GM12878 (cell line): ENCODE data around the gene MAPK8. TPM values are rescaled to one million over a fixed set of nuclear protein-coding genes. Genes with fewer than 3 reads are reported as not detected.

Source experiments
- ATAC-seq: fragments of 200-7000 bp; cut with Tn5 transposase; 3 replicates; pipeline ENCODE4 v1.9.1; 2020; ENCODE audit warnings: mild to moderate bottlenecking, moderate library complexity
- BruUV-seq: library from RNA; stranded (reverse); fragments of 400-500 nt; replicated peaks from 2 replicates; lab custom pipeline; 2021; lab: Mats Ljungman, UMichigan
- CTCF ChIA-PET: fragments of 300-600 bp; sonication (Branson Sonifier 250); formaldehyde crosslinking; extraction: SDS; loops from one replicate; lab custom pipeline; 2021; ENCODE audit warnings: inconsistent platforms; lab: Yijun Ruan, JAX
- POLR2A ChIA-PET: fragments of 350-600 bp; formaldehyde crosslinking; extraction: SDS; loops from one replicate; lab custom pipeline; 2021; ENCODE audit warnings: inconsistent platforms; lab: Charles Lee
- RAD21 ChIA-PET: fragments of 300-600 bp; sonication (Branson Sonifier 250); formaldehyde crosslinking; loops from one replicate; lab custom pipeline; 2023; ENCODE audit warnings: antibody characterized with exemption; ENCODE audit not compliant: unreplicated experiment; lab: Charles Lee
- SMC1A ChIA-PET: fragments of 300-600 bp; sonication (Branson Sonifier 250); formaldehyde crosslinking; loops from one replicate; lab custom pipeline; 2023; ENCODE audit not compliant: unreplicated experiment, uncharacterized antibody; lab: Charles Lee
- DNase-seq: peaks from one replicate; pipeline ENCODE4 v3.0.0-alpha.2; 2011; ENCODE audit warnings: low read depth, low spot score
- FAIRE-seq: peaks from 3 replicates; lab custom pipeline; 2011; peaks lifted over from hg19 to GRCh38; lab: Jason Lieb, UNC
- H2AFZ ChIP-seq: 2 replicates; pipeline ENCODE4 v1.6.0; 2011; ENCODE audit warnings: low read depth, low read length, control low read depth; ENCODE audit not compliant: control insufficient read depth
- H3K27ac ChIP-seq: 2 replicates; pipeline ENCODE4 v1.5.1; 2011; ENCODE audit warnings: control low read depth; ENCODE audit not compliant: control insufficient read depth, insufficient read depth
- H3K27me3 ChIP-seq, 2 experiments: replicated peaks in 1 of 2; 2 replicates each; pipeline versions ENCODE4 v1.6.0 to v1.6.1; 2011; ENCODE audit warnings: low read length in 1 of 2; ENCODE audit not compliant: control insufficient read depth in 2 of 2, insufficient read depth in 2 of 2
- H3K36me3 ChIP-seq, 2 experiments: 2 replicates each; pipeline ENCODE4 v1.5.1; 2011; ENCODE audit warnings: low read length in 1 of 2; ENCODE audit not compliant: control insufficient read depth in 2 of 2, insufficient read depth in 2 of 2
- H3K4me1 ChIP-seq: 2 replicates; pipeline ENCODE4 v1.6.1; 2011; ENCODE audit warnings: mild to moderate bottlenecking, low read length, moderate library complexity, mixed read lengths; ENCODE audit not compliant: control insufficient read depth, insufficient read depth
- H3K4me2 ChIP-seq: 2 replicates; pipeline ENCODE4 v1.6.0; 2011; ENCODE audit warnings: control low read depth; ENCODE audit not compliant: control insufficient read depth, insufficient read depth
- H3K4me3 ChIP-seq: fragments of 200-600 bp; sonication (generic); 2 replicates; pipeline ENCODE4 v1.5.1; 2016
- H3K79me2 ChIP-seq: 2 replicates; pipeline ENCODE4 v1.6.0; 2011; ENCODE audit warnings: low read length; ENCODE audit not compliant: control insufficient read depth, insufficient read depth
- H3K9ac ChIP-seq: 2 replicates; pipeline ENCODE4 v1.8.0; 2011; ENCODE audit warnings: low read length, control low read depth, mixed read lengths; ENCODE audit not compliant: control insufficient read depth, insufficient read depth
- H3K9me3 ChIP-seq: replicated peaks from 3 replicates; pipeline ENCODE4 v1.5.1; 2011; ENCODE audit warnings: mild to moderate bottlenecking, low read length; ENCODE audit not compliant: control insufficient read depth, insufficient read depth
- H4K20me1 ChIP-seq: 2 replicates; pipeline ENCODE4 v1.6.0; 2011; ENCODE audit not compliant: control insufficient read depth, insufficient read depth
- STAT3 ChIP-seq: IDR thresholded peaks from 2 replicates; pipeline ENCODE4 v1.6.1; 2011; ENCODE audit warnings: low read depth, low read length, improper control_type of control experiment
- TBL1XR1 ChIP-seq: IDR thresholded peaks from 2 replicates; pipeline ENCODE4 v1.6.1; 2012; ENCODE audit warnings: low read depth, low read length, improper control_type of control experiment
- ZNF217 ChIP-seq: fragments of 450-650 bp; IDR thresholded peaks from 2 replicates; pipeline ENCODE4 v1.6.1; 2017; ENCODE audit warnings: antibody characterized with exemption, mild to moderate bottlenecking
- WGBS: methylation state at CpG from one replicate; pipeline ENCODE4 v1.1.6; 2016; ENCODE audit warnings: low lambda C conversion rate; ENCODE audit not compliant: insufficient replicate concordance, insufficient coverage; ENCODE audit errors: missing lambda C conversion rate; 5-methylcytosine and 5-hydroxymethylcytosine counted together
- in situ Hi-C: fragments of 300-500 bp; cut with MboI; formaldehyde crosslinking; loops from 9 replicates; pipeline ENCODE4 v1.14.3; 2018; ENCODE audit warnings: mixed read lengths
- intact Hi-C: fragments of 100-400 bp; cut with micrococcal nuclease; formaldehyde crosslinking; loops from one replicate; pipeline ENCODE4 v1.14.2; 2022; ENCODE audit not compliant: unreplicated experiment
- polyA plus RNA-seq, 11 experiments: library from polyadenylated mRNA; depleted of rRNA in 4 of 11; unstranded in 6 of 11; stranded (reverse) in 5 of 11; fragments of >200 nt; fragmentation: Nextera tagmentation in 4 of 11; fragmentation: Illumina TruSeq in 1 of 11; extraction: Ambion mirVana in 4 of 11; extraction: Trizol in 1 of 11; gene quantifications; 1 replicate in 1 of 11; 2 replicates in 10 of 11; pipeline versions ENCODE4 v1.2.1 to v1.2.3, GENCODE V29; 2011 to 2016; ENCODE audit warnings: inconsistent platforms in 2 of 11, missing spikeins in 2 of 11, low read depth in 1 of 11
- total RNA-seq, 4 experiments: library from RNA; depleted of rRNA in 3 of 4; stranded (reverse); fragments of >200 nt in 3 of 4; fragmentation: Illumina TruSeq in 1 of 4; extraction: Trizol in 1 of 4; gene quantifications; 2 replicates each; pipeline versions ENCODE4 v1.2.1 to v1.2.3, GENCODE V29; 2013 to 2021
- TF ChIP-seq, protein P1 (sequence below): IDR thresholded peaks from 2 replicates; pipeline ENCODE4 v1.6.1; 2011; ENCODE audit warnings: borderline replicate concordance, low read depth, mild to moderate bottlenecking, moderate library complexity, low read length; ENCODE audit not compliant: insufficient read depth, poor library complexity, severe bottlenecking

Gene MAPK8
- total and polyA plus RNA-seq, 10 of the 15 experiments (the other 5 are each of a cell fraction or from before 2014, with no cell fraction given), result 3.9 to 102 (median 40.0) TPM

DNA sequence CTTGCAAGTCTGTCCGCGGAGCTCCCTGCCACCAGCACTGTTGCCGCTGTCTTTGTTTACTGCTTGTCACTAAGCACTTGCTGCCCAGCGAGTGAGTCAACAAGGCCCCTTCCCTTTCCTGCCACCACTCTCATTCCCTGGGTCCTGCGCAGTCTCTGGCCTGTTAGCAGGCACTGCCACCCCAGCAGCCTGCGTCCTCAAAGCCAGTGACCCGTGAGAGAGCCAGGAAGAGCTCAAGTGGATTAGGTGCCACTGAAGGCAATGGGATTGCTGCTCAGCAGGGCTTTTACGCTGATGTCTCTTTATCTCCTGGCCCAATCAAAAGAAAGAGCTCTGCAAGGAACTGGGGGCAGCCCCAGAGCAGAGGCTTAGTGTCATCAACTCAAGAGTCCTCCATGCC lies 31.8 kb upstream of the MAPK8 start, which contains the start of gene FRMPD2:
FRMPD2 (minus strand) TSS at position 61 of the 400 bp plus-strand sequence. CDS start 129 bp downstream, outside the sequence.
- Histone ChIP-seq H3K9me3 (peaks cover 4% of the 10 kb centered on the region; the same call in 2 of the 3 replicates), H3K79me2 (no peaks in the 10 kb centered on the region), H4K20me1 (no peaks in the 10 kb centered on the region), H3K9ac (no peak within 1 kb of the TSS), H3K4me1 (peaks cover 24% of the 10 kb centered on the region), H2AFZ (no peak within 1 kb of the TSS), H3K27ac (no peak within 1 kb of the TSS), H3K36me3 (no peaks in the 10 kb centered on the region), H3K4me3 (no peak within 1 kb of the TSS), H3K4me2 (no peak within 1 kb of the TSS), H3K27me3 (no peaks in the 10 kb centered on the region)
- DNase-seq (no peak), ATAC-seq (no peak), FAIRE-seq (no peak)
- ChIA-PET RAD21 (interaction anchor here (1.2 to 1.3 kb wide), 2 partner anchors 15 to 35 kb away, joined by 3 to 4 read pairs; no protein-coding TSS in a partner anchor), POLR2A (interaction anchor here (1.4 to 5.8 kb wide), 2 partner anchors 9 to 14 kb away, joined by 4 to 43 read pairs; no protein-coding TSS in a partner anchor), CTCF (interaction anchor here (1.7 to 5.9 kb wide), 2 partner anchors 15 to 58 kb away, joined by 8 to 45 read pairs; no protein-coding TSS in a partner anchor), SMC1A (interaction anchor here (2.2 to 7.4 kb wide), 2 partner anchors 8 to 14 kb away, joined by 7 to 87 read pairs; no protein-coding TSS in a partner anchor)
- intact Hi-C loops, result loop anchor here (1.0 kb wide), 1 partner anchor 9 kb away; no protein-coding TSS in a partner anchor
- in situ Hi-C loops, result no loop called here
- no peak for TF ChIP-seq TBL1XR1
- TF ChIP-seq, protein P1, sequence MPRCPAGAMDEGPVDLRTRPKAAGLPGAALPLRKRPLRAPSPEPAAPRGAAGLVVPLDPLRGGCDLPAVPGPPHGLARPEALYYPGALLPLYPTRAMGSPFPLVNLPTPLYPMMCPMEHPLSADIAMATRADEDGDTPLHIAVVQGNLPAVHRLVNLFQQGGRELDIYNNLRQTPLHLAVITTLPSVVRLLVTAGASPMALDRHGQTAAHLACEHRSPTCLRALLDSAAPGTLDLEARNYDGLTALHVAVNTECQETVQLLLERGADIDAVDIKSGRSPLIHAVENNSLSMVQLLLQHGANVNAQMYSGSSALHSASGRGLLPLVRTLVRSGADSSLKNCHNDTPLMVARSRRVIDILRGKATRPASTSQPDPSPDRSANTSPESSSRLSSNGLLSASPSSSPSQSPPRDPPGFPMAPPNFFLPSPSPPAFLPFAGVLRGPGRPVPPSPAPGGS, result no peak
- no peak for TF ChIP-seq ZNF217
- no peak for TF ChIP-seq STAT3
- BruUV-seq, result no TSS peak
- 93% methylated on average over 8 of the region's 8 CpGs for WGBS
